IPS-NIHi11 (cell line): Measurements from ENCODE around the gene SLC38A5.
"Not testable (repeated sequence)": the region's sequence is repeated elsewhere in the genome, so short reads cannot be mapped to it uniquely, and the experiment has no call there.

ENCODE experiments used
- DNase-seq: peaks from one replicate; pipeline ENCODE4 v3.0.0; 2012; ENCODE audit warnings: mixed read lengths, low spot score

The SLC38A5 gene

GRCh38 chrX:48470110-48470832 is at the start of gene SLC38A5:
Gene SLC38A5 (minus strand): TSS chrX:48470260. CDS start chrX:48467924, 2,336 bp downstream.
- DNase-seq = no peak

- not testable (repeated sequence) for DNase-seq
Observed at GRCh38 chrX:48519481-48519880, 49.4 kb upstream of the SLC38A5 start.

GRCh38 chrX:48516987-48517386 is 46.9 kb upstream of the SLC38A5 start:
- no peak for DNase-seq

DNA sequence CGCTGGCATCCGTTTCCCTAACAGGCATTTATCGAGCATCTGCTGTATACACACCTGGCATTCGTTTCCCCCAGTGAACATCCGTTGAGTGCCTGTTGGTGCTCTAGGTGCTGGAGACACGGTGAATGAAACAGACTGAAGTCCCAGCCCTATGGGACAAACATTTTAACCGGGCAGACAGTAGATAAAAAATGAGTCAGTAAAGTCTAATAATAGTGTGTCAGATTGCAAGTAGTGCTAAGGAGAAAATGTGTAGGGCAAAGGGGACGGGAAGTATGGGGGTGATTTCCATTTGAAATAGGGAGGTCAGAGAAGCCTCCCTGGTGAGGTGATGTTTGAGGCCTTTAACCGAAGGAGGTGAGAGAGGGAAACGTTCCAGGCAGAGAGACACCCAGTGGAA is 46.2 kb upstream of the SLC38A5 start:
- DNase-seq = no peak

DNA sequence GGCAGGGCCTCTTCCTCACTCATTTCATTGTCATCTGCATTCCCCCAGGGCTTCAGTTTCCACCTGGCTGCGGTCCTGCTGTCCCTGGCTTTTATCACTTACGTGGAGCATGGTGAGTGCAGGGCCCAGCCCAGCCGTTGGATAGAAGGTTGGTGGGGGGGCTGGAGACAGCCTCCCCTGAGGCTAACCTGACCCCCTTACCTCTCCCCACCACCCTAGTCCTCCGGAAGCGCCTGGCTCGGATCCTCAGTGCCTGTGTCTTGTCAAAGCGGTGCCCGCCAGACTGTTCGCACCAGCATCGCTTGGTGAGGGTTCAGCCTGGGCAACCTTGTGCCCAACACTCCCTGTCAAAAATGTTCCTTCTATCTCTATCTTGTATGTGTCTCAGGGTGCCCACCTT is 45.8 kb upstream of the SLC38A5 start:
- DNase-seq = no peak

DNA sequence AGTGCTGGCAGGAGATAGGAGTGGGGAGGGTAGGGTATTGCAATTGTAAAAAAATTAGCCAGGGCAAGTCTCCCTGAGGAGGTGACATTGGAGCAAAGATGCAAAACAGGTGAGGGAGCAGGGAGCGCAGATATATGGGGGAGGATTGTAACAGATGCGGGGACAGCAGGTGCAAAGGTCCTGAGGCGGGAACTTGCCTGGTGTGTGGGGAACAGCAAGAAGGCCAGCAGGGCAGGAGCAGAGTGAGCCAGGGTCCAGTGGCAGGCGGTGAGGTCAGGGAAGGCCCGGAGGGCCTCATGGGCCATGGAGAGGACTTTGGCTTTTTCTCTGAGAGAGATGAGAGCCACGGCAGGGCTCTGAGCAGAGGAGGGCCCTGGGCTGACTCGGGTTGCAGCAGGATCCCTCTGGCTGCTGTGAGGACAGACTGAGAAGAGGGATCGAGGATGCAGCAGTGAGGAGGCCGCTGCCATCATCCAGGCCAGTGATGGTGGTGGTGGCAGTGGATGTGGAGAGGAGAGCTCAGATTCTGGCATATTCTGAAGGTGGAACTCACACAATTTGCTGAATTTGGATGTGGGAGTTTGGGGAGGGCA is 44.9 kb upstream of the SLC38A5 start:
- DNase-seq = no peak

DNA sequence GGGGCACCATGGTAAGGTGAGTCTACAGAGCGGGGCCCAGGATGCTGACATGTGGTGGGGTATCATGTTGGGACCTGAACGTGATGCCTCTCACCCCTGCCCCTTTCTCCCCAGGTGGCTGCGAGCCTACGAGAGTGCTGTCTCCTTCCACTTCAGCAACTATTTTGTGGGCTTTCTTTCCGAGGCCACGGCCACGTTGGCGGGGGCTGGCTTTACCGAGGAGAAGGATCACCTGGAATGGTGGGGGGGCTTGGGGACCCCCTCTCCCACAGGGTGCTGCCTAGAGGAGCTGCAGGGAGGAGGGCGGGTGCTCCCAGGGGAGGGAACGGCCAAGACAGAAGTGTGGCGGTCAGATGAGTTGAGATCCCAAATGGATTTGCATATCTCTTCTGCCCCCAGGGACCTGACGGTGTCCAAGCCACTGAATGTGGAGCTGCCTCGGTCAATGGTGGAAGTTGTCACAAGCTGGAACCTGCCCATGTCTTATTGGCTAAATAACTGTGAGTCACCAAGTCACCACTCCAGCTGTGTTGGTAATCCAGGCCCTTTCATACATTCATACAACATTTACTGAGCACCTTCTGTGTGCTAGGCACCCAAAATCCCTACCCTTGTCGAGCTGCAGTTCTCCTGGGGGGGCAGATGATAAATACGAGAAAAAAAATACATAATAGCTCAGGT is 44.2 kb upstream of the SLC38A5 start:
- DNase-seq = no peak

DNA sequence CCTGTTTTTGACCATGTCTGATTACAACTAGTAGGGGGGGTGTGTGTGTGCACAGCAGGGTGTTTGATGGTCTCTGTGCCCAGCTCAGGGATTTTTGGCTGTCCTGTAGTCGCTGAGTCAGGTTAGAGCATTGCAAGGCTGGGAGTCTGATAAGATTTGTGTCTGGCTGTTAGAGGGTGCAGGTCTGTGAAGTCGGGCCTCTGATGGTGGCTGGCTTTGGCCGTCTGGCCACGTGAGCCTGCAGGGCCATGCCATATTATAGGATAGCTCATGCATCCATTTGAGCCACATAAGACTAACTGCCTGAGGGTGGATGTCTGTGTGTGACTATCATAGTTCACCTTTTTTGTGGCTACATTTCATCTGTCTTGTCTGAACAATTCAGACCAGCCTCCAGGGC is 43.6 kb upstream of the SLC38A5 start:
- DNase-seq = no peak

GRCh38 chrX:48512371-48512935 is 42.4 kb upstream of the SLC38A5 start:
- DNase-seq = no peak

DNA sequence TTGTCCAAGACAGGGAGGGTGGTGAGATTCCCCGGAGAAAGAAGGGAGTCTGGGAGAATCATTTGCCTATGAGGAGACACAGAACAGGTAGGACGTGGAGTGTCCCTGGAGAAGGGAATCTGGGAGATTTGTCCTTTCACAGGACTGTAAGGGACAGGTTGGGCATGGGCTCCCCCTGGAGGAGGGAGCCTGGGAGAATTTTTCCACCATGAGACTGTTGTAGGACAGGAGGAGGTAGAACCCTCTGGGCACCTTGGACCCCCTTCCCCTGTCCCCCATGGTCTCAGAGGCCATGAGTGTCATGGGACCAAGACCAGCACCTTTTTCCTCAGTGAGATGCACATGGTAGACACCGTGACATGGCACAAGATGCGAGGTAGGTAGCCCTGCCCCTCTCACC is 41.5 kb upstream of the SLC38A5 start:
- peak; percentile 27 for DNase-seq

GRCh38 chrX:48509619-48510018 is 39.6 kb upstream of the SLC38A5 start:
- DNase-seq = no peak

DNA sequence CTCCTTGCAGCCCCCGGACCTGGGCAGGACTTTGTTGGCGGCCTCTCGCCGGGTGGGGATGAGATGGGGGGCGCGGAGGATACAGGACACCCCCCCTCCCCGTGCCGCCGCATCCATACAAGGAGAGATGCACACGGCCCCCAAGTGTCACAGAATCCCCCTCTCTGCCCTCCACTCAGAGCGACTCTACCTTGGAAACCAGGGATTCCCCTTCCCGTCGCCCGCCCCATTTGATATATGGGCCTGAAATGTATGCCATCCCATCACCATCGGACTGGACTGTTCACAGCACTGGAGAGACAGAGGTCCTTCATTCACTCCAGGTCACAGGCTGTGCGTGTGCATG is 39.2 kb upstream of the SLC38A5 start:
- no peak for DNase-seq

- peak; percentile 90 for DNase-seq
Observed at GRCh38 chrX:48508400-48509244, 38.6 kb upstream of the SLC38A5 start, which contains the start of gene PORCN. Gene PORCN (plus strand): TSS chrX:48508992. CDS start chrX:48509821, 829 bp downstream.

- no peak for DNase-seq
Observed at GRCh38 chrX:48507246-48507645, 37.2 kb upstream of the SLC38A5 start.

DNA sequence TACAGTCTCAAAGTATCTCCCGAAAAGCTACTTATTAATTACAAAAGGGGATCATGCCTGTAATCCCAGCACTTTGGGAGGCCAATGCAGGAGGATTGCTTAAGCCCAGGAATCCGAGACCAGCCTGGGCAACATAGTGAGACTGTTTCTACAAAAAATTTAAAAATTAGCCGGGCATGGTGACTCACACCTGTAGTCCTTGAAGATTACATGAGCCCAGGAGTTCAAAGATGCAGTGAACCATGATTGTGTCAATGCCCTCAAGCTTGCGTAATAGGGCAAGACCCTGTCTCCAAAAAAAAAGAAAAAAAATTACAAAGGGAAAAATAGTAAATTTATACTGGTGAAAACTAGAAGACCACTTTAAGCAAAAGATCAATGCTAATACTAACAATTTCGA is 35.4 kb upstream of the SLC38A5 start:
- DNase-seq = no peak

- DNase-seq = no peak
Observed at GRCh38 chrX:48504261-48504660, 34.2 kb upstream of the SLC38A5 start.

GRCh38 chrX:48498374-48498809 is 28.3 kb upstream of the SLC38A5 start:
- no peak for DNase-seq

DNA sequence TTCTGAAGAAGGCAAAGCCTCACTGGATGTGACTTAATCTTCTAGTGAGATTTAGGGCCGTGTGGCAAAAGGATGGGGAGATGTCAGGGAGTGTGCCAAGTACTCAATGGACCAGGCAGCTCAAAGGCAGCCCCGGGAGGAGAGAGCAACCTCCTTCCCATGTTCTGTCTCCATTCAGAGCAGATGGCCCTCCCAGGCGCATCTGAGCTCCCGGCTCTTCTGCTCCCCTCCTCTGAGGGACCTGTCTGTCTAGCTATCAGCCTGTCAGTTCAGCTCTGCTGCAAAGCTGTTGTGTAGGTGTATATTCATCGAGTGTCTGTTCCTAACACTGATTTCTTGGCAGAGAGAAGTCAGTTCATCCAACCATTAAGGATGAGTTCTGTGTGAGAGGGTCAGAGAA is 27.8 kb upstream of the SLC38A5 start:
- DNase-seq = no peak

DNA sequence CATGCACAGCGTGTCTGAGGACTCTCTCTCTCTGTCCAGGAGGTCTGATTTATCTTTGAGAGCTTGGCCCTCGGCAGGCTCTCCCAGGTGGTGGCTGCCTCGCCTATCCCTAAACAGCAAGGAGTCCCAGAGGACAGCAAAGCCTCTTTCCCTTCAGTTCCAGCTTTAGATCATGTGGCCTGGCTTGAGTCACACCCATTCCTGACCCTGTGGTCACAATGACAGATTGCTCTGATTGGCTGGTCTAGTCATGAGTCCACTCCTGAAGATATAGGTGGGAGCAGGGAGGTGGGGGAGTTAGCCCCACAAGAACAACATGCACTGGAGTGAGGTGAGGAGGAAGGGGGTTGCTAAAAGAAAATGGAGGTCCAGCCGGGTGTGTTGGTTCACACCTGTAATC is 26.6 kb upstream of the SLC38A5 start:
- no peak for DNase-seq

GRCh38 chrX:48493890-48494364 is 23.9 kb upstream of the SLC38A5 start:
- DNase-seq = peak; percentile 56

- DNase-seq = no peak
Observed at GRCh38 chrX:48492293-48492910, 22.3 kb upstream of the SLC38A5 start.
